ENCODE results near the gene ADAMTS17.

ADAMTS17 gene

DNA sequence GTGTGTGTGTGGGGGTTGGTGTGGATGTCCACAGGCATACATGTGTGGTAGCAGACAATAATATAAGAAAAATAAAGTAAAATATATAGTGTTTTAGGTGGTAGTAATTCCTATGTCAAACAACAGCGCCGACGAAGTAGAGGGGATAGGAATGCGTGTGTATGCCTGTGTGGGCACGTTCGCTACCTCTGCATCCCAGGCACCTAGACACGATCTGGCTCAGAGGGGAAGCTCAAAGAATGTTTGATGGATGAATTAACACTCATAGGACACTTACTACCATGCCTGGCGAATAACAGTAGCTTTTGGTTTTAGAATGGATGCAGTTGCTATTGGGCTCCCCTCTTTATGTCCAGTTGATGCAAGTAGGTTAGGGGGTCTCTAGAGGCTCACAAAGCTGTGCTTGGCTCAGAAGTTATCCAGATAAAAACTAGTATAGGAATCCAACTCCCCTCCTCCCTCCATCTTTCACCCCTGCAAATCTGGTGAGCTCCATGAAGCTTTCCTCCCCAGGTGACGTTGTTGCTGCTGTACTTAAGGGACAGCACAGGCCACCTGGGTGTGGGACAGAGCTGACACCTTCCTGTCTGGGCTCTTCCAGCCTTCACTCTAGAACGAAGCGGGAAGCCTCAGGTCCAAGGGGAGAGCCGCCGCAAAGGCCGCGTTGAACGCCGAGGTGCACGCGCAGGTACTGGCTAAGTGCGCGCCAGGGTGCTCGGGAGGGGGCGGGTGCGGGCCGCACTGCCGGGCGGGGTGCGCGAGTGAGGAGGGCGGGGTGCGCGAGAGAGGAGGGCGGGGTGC is 415.9 kb downstream of the ADAMTS17 start:
- Mint-ChIP-seq H3K27ac (peak overlapping the region; percentile 25), H3K4me1 (no peaks in the 10 kb centered on the region), H3K4me3 (peak overlapping the region; percentile 77), H3K36me3 (ENCODE audit: low read depth) (no peaks in the 10 kb centered on the region), H3K27me3 (ENCODE audit: low read depth, poor library complexity) (peaks cover 77% of the 10 kb centered on the region), H3K9me3 (peaks cover 4% of the 10 kb centered on the region)
- TF ChIP-seq, protein P1, sequence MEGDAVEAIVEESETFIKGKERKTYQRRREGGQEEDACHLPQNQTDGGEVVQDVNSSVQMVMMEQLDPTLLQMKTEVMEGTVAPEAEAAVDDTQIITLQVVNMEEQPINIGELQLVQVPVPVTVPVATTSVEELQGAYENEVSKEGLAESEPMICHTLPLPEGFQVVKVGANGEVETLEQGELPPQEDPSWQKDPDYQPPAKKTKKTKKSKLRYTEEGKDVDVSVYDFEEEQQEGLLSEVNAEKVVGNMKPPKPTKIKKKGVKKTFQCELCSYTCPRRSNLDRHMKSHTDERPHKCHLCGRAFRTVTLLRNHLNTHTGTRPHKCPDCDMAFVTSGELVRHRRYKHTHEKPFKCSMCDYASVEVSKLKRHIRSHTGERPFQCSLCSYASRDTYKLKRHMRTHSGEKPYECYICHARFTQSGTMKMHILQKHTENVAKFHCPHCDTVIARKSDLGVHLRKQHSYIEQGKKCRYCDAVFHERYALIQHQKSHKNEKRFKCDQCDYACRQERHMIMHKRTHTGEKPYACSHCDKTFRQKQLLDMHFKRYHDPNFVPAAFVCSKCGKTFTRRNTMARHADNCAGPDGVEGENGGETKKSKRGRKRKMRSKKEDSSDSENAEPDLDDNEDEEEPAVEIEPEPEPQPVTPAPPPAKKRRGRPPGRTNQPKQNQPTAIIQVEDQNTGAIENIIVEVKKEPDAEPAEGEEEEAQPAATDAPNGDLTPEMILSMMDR (IDR thresholded peaks at IDR 0.05) = no peak
- DNase-seq = peak; percentile 41

DNA sequence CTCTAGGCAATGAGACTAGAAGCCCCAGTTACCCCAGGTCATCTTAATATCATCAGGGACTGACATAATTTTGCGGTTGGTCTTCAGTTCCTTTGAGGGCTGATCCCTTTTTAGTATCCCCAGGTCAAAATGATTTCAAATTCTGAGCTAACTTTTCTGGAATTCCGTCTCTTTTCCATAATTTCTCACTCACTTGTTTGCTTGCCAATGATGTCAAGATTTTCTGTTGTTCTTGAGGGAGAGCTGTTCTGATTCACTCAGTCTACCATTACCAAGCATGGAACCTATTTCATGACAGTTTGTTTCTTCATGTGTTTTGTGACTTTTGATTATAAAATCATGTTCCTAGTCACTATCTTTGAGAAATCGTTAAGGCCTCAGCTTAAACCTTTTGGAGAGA is 418.1 kb downstream of the ADAMTS17 start:
- TF ChIP-seq, protein P1 (IDR thresholded peaks at IDR 0.05) = no peak
- Mint-ChIP-seq H3K27ac (no peak overlapping the region), H3K4me3 (no peak overlapping the region), H3K27me3 (ENCODE audit: low read depth, poor library complexity) (peaks cover 77% of the 10 kb centered on the region), H3K36me3 (ENCODE audit: low read depth) (no peaks in the 10 kb centered on the region), H3K9me3 (peaks cover 4% of the 10 kb centered on the region), H3K4me1 (peaks cover 9% of the 10 kb centered on the region)
- no peak for DNase-seq
